ENCODE measurements around the gene GRK2.

GRCh38 chr11:67267188-67268080 lies 1.2 kb downstream of the GRK2 start:
- no peak for TF ChIP-seq CTCF (optimal IDR thresholded peaks at IDR 0.05 in 1 of 3, IDR thresholded peaks at IDR 0.05 in 1 of 3, conservative IDR thresholded peaks at IDR 0.05 in 1 of 3; ENCODE audit: extremely low read depth in 1 of 3, insufficient read depth in 2 of 3, low read length in 3 of 3)
- no peak for TF ChIP-seq EZH2 (IDR thresholded peaks at IDR 0.05; ENCODE audit: low read length)

Measured in keratinocyte (primary cell).